ENCODE measurements around the gene SKA2.

GRCh38 chr17:59152925-59153324 lies 2.1 kb downstream of the SKA2 start:
- TF ChIP-seq CTCF (conservative IDR thresholded peaks at IDR 0.05 in 1 of 2, IDR thresholded peaks at IDR 0.05 in 1 of 2; ENCODE audit: low read depth in 1 of 2, low read length in 2 of 2) (no peak), EZH2 (IDR thresholded peaks at IDR 0.05; ENCODE audit: low read length, missing control alignments) (no peak)

Data from fibroblast of lung (primary cell).